ENCODE results near the gene NKAIN2.

DNA sequence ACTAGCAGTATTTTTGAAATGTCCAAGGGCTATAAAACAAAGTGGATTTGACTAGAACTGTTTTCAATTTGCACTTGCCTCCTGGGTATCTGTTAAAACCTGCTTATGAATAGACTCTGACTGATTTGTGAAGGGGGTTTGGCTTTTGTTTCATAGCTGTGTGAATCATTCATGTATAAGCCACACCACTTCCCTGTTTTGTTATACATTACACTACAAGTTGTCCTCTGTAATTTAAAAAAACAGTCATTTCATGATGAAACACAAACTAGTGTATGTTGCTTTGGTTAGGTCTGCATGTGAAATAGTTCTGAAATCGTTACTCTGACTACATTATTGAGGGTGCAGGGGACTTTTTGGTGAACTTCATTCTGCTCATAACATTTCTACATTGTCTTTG, 121.7 kb downstream of the NKAIN2 start:
- TF ChIP-seq, protein P1, sequence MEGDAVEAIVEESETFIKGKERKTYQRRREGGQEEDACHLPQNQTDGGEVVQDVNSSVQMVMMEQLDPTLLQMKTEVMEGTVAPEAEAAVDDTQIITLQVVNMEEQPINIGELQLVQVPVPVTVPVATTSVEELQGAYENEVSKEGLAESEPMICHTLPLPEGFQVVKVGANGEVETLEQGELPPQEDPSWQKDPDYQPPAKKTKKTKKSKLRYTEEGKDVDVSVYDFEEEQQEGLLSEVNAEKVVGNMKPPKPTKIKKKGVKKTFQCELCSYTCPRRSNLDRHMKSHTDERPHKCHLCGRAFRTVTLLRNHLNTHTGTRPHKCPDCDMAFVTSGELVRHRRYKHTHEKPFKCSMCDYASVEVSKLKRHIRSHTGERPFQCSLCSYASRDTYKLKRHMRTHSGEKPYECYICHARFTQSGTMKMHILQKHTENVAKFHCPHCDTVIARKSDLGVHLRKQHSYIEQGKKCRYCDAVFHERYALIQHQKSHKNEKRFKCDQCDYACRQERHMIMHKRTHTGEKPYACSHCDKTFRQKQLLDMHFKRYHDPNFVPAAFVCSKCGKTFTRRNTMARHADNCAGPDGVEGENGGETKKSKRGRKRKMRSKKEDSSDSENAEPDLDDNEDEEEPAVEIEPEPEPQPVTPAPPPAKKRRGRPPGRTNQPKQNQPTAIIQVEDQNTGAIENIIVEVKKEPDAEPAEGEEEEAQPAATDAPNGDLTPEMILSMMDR (optimal IDR thresholded peaks at IDR 0.05 in 1 of 3, IDR thresholded peaks at IDR 0.05 in 1 of 3, conservative IDR thresholded peaks at IDR 0.05 in 1 of 3; ENCODE audit: extremely low read depth in 1 of 3, insufficient read depth in 2 of 3, low read length in 3 of 3): no peak
- TF ChIP-seq EZH2 (IDR thresholded peaks at IDR 0.05; ENCODE audit: low read length): no peak
